Suprapubic skin (tissue), 4 donors: ENCODE data around the gene PSMA1. TPM values are rescaled to one million over a fixed set of nuclear protein-coding genes. Genes with fewer than 3 reads are reported as not detected.

ENCODE experiments used
- DNase-seq, 2 donors: peaks; one replicate each; pipeline ENCODE4 v3.0.0-alpha.2; 2019; ENCODE audit warnings: low spot score in 2 of 2
- H3K27ac ChIP-seq: fragments of 200-600 bp; sonication (generic); one replicate; pipeline ENCODE4 v1.5.1; 2019
- H3K27me3 ChIP-seq: fragments of 200-600 bp; sonication (generic); one replicate; pipeline ENCODE4 v1.5.1; 2019
- H3K36me3 ChIP-seq: fragments of 200-600 bp; sonication (generic); one replicate; pipeline ENCODE4 v1.5.1; 2019
- H3K4me1 ChIP-seq: fragments of 200-600 bp; sonication (generic); one replicate; pipeline ENCODE4 v1.5.1; 2019
- H3K4me3 ChIP-seq: fragments of 200-600 bp; sonication (generic); one replicate; pipeline ENCODE4 v1.5.1; 2019; ENCODE audit warnings: mild to moderate bottlenecking
- H3K9me3 ChIP-seq: fragments of 200-600 bp; sonication (generic); one replicate; pipeline ENCODE4 v1.5.1; 2019
- EP300 ChIP-seq: sonication (generic); formaldehyde crosslinking; IDR thresholded peaks from one replicate; pipeline ENCODE4 v1.6.1; 2017; ENCODE audit warnings: antibody characterized with exemption
- POLR2A ChIP-seq, 2 donors: fragments of 450-650 bp; IDR thresholded peaks; one replicate each; pipeline ENCODE4 v1.6.1; 2017; ENCODE audit warnings: antibody characterized with exemption in 2 of 2, mild to moderate bottlenecking in 2 of 2, moderate library complexity in 2 of 2
- POLR2AphosphoS5 ChIP-seq, 3 donors: sonication (generic); formaldehyde crosslinking; IDR thresholded peaks; one replicate each; pipeline ENCODE4 v1.6.1; 2017; ENCODE audit warnings: antibody characterized with exemption in 3 of 3
- WGBS: methylation state at CpG from one replicate; pipeline ENCODE4 v1.1.5; 2018; 5-methylcytosine and 5-hydroxymethylcytosine counted together
- total RNA-seq, 4 donors: library from RNA; depleted of rRNA; stranded (reverse); fragments of >200 nt; gene quantifications; one replicate each; pipeline ENCODE4 v1.1.0, GENCODE V29; 2016
- TF ChIP-seq, protein P1 (sequence below), 2 donors: fragments of 200-600 bp in 1 of 2; fragments of 450-650 bp in 1 of 2; sonication (generic) in 1 of 2; IDR thresholded peaks; one replicate each; pipeline ENCODE4 v1.5.1; 2016 to 2019; ENCODE audit warnings: antibody characterized with exemption in 2 of 2, mild to moderate bottlenecking in 1 of 2, moderate library complexity in 1 of 2

PSMA1 gene
- total RNA-seq, 4 donors from 2014 or later = 86.1 to 115 (median 99.6) TPM

DNA sequence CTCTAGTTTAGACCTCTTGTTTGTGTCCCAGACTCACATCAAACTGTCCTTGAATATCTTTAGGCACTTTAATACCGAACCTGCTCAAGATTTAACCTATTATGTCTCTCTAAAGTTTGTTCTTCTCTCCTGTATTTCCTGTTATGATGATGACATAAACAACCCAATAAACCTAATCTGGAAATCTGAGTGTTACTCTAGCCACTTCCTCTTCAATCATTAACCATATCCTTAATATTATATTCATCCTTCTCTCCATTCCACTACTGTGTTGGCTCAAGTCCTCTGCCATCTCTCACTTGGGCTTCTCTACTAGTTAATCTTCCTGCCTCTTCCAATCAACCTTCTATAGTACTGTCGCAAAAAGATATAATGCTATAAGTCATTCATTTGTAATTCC is 56.6 kb downstream of the PSMA1 start:
- Histone ChIP-seq H3K4me1 (no peaks in the 10 kb centered on the region), H3K27ac (no peak overlapping the region), H3K9me3 (no peaks in the 10 kb centered on the region), H3K36me3 (peaks cover 100% of the 10 kb centered on the region), H3K4me3 (no peak overlapping the region), H3K27me3 (no peaks in the 10 kb centered on the region)
- DNase-seq = no peak
- 89% methylated on average over 2 of the region's 2 CpGs for WGBS
- TF ChIP-seq, protein P1, sequence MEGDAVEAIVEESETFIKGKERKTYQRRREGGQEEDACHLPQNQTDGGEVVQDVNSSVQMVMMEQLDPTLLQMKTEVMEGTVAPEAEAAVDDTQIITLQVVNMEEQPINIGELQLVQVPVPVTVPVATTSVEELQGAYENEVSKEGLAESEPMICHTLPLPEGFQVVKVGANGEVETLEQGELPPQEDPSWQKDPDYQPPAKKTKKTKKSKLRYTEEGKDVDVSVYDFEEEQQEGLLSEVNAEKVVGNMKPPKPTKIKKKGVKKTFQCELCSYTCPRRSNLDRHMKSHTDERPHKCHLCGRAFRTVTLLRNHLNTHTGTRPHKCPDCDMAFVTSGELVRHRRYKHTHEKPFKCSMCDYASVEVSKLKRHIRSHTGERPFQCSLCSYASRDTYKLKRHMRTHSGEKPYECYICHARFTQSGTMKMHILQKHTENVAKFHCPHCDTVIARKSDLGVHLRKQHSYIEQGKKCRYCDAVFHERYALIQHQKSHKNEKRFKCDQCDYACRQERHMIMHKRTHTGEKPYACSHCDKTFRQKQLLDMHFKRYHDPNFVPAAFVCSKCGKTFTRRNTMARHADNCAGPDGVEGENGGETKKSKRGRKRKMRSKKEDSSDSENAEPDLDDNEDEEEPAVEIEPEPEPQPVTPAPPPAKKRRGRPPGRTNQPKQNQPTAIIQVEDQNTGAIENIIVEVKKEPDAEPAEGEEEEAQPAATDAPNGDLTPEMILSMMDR (IDR thresholded peaks at IDR 0.05) = no peak
- TF ChIP-seq EP300 (no peak), POLR2AphosphoS5 (IDR thresholded peaks at IDR 0.05) (no peak), POLR2A (IDR thresholded peaks at IDR 0.05) (no peak)

DNA sequence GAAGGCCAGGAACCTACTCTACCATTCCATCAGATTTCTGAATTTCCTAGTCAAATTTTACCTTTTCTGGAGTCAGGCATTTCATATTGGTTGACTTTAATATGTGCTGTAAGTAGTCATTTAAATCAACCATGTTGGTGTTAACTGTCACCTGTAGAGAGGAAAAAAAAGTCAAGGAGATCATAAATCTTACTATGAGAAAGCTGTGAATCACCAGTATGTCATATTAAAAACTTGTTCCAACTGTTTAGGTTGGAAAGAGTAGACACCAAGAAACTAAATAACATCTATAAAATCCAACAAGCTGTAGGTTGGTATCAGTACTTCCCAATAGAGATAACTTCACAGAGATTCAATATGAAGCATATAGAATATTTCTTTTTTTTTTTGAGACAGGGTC is 60.0 kb downstream of the PSMA1 start:
- H3K36me3 ChIP-seq = peaks cover 84% of the 10 kb centered on the region

DNA sequence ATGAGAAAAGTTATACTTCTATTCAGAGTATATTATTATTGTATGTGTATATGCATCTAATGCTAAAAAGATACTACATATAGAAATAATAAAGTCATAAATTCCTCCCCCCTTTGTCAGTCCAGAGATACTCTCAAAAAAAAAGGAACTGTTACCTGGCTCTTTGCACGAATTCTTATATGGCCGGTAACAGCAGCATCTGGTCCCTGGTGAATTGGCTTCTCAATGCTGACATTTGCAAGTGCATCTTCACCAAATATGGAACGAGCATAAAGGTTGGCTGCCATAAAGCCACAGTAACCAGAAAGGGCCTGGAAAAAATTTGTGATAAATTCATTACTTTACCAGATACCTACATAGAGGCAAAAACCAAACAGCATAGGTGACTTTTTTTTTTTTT is 61.8 kb downstream of the PSMA1 start:
- WGBS = 88% methylated on average over 3 of the region's 3 CpGs
- Histone ChIP-seq H3K4me1 (no peaks in the 10 kb centered on the region), H3K4me3 (no peak overlapping the region), H3K36me3 (peaks cover 67% of the 10 kb centered on the region), H3K27ac (no peak overlapping the region), H3K9me3 (no peaks in the 10 kb centered on the region), H3K27me3 (no peaks in the 10 kb centered on the region)
- DNase-seq = no peak
- TF ChIP-seq POLR2AphosphoS5 (IDR thresholded peaks at IDR 0.05) = no peak
- TF ChIP-seq, protein P1 (IDR thresholded peaks at IDR 0.05) = no peak
- TF ChIP-seq EP300 = no peak
- no peak for TF ChIP-seq POLR2A (IDR thresholded peaks at IDR 0.05)

More for the DNA sequence above, 60.0 kb downstream of the PSMA1 start:
- Histone ChIP-seq H3K27ac (no peak overlapping the region), H3K4me1 (no peaks in the 10 kb centered on the region), H3K9me3 (no peaks in the 10 kb centered on the region), H3K4me3 (no peak overlapping the region), H3K27me3 (no peaks in the 10 kb centered on the region)
- DNase-seq = no peak
- TF ChIP-seq POLR2AphosphoS5 (IDR thresholded peaks at IDR 0.05) = no peak
- TF ChIP-seq EP300 = no peak
- TF ChIP-seq POLR2A (IDR thresholded peaks at IDR 0.05) = no peak
- TF ChIP-seq, protein P1 (IDR thresholded peaks at IDR 0.05) = no peak

DNA sequence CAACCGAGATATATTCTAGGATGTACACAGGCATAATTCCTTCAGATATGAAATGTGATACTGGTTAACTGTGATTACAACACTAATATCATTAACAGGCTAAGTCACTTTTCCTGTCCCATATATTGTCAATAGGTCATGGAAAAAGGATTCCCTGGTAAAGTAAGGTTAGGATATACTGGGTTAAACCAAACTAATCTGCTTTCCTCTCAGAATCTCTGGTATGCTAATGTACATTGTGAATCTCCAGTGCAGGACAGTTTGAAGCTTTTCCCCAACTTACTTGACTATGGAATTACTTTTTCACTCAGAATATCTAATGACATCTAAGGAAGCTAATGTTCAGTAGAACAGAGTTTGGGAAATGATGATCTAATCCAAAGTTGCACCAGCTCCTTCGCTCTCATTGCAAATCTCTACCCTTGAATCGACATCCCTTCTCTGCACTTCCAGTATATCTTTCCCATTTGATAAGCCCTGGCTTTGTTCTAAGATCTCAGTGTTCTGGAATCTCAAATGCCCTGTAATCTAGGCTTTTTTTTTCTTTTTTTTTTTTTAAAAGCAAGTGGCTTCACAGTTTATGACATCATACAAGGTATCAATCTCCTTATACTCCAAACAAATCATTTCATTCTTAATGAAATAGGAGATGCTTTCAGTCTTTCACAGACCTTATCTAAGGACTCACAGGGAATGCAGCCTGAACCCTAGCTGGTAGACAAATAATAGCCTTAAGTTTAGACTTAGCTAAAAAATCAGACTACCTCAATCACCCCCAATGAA is 64.3 kb downstream of the PSMA1 start:
- WGBS = 88% methylated on average over 3 of the region's 3 CpGs
- no peak for TF ChIP-seq POLR2AphosphoS5 (IDR thresholded peaks at IDR 0.05)
- no peak for TF ChIP-seq POLR2A (IDR thresholded peaks at IDR 0.05)
- DNase-seq = no peak
- Histone ChIP-seq H3K27me3 (no peaks in the 10 kb centered on the region), H3K4me1 (no peaks in the 10 kb centered on the region), H3K36me3 (peaks cover 41% of the 10 kb centered on the region), H3K4me3 (no peak overlapping the region), H3K27ac (no peak overlapping the region), H3K9me3 (no peaks in the 10 kb centered on the region)

Other genes starting within 250 kb of the PSMA1 start
- gene RRAS2, start 161.2 kb downstream of the PSMA1 start, total RNA-seq = 10 to 100 TPM; 24.1 to 28.5 (median 25.5) TPM
- 10 to 100 TPM; 62.8 to 66.0 (median 64.8) TPM for gene COPB1, start 20.6 kb downstream of the PSMA1 start, total RNA-seq
- gene PDE3B, start 123.4 kb upstream of the PSMA1 start, total RNA-seq = 1 to 10 TPM; 1.9 to 6.8 (median 2.7) TPM